K562 (cell line): ENCODE results near the gene CNTN2. TPM values are rescaled to one million over a fixed set of nuclear protein-coding genes. Genes with fewer than 3 reads are reported as not detected.

ENCODE experiments used
- ATAC-seq: fragments of 200-7000 bp; cut with Tn5 transposase; 3 replicates; pipeline ENCODE4 v1.9.1; 2020; ENCODE audit warnings: moderate library complexity
- BruUV-seq: library from RNA; stranded (reverse); fragments of 400-500 nt; replicated peaks from 2 replicates; lab custom pipeline; 2021; lab: Mats Ljungman, UMichigan
- CTCF ChIA-PET: fragments of 300-600 bp; formaldehyde crosslinking; extraction: SDS; loops from one replicate; lab custom pipeline; 2021; ENCODE audit warnings: low intra/inter-chr PET ratio; lab: Yijun Ruan, JAX
- POLR2A ChIA-PET: fragments of 300-600, 350-650 bp; sonication (Branson Sonifier 250); formaldehyde crosslinking; extraction: SDS; loops from one replicate; lab custom pipeline; 2021; ENCODE audit warnings: antibody characterized with exemption, inconsistent platforms; lab: Yijun Ruan, JAX
- DNase-seq, 4 experiments: peaks; one replicate each; pipeline versions ENCODE4 v3.0.0 to v3.0.0-alpha.2; 2011 to 2018; ENCODE audit warnings: low spot score in 3 of 4, mixed read lengths in 3 of 4; ENCODE audit errors: extremely low read depth in 1 of 4
- FAIRE-seq: peaks from 2 replicates; lab custom pipeline; 2011; peaks lifted over from hg19 to GRCh38; lab: Jason Lieb, UNC
- H2AFZ ChIP-seq: 2 replicates; pipeline ENCODE4 v1.6.0; 2011; ENCODE audit warnings: low read depth, low read length, control low read depth, inconsistent platforms
- H3K27ac ChIP-seq: fragments of 200-600 bp; 3 replicates; pipeline ENCODE4 v1.8.0; 2011; ENCODE audit warnings: low read depth, mild to moderate bottlenecking, control low read depth, inconsistent platforms, low read length, moderate library complexity, mixed read lengths; ENCODE audit errors: extremely low read depth
- H3K27me3 ChIP-seq, 2 experiments: fragments of 300-600 bp in 1 of 2; 2 replicates in 1 of 2; 3 replicates in 1 of 2; pipeline versions ENCODE4 v1.6.0 to v1.8.0; 2011; ENCODE audit warnings: inconsistent platforms in 2 of 2, low read length in 2 of 2, mild to moderate bottlenecking in 1 of 2, mixed read lengths in 1 of 2, moderate library complexity in 1 of 2; ENCODE audit not compliant: control insufficient read depth in 2 of 2, insufficient read depth in 2 of 2
- H3K36me3 ChIP-seq: fragments of 300-600 bp; 3 replicates; pipeline ENCODE4 v1.8.0; 2011; ENCODE audit warnings: mild to moderate bottlenecking, low read length, inconsistent platforms; ENCODE audit not compliant: control insufficient read depth, insufficient read depth
- H3K4me1 ChIP-seq, 2 experiments: fragments of 200-600 bp in 1 of 2; replicated peaks in 1 of 2; 2 replicates in 1 of 2; 3 replicates in 1 of 2; pipeline versions ENCODE4 v1.5.1 to v1.8.0; 2011; ENCODE audit warnings: inconsistent platforms in 2 of 2, low read length in 2 of 2, mild to moderate bottlenecking in 1 of 2, mixed read lengths in 1 of 2, moderate library complexity in 1 of 2; ENCODE audit not compliant: control insufficient read depth in 2 of 2, insufficient read depth in 2 of 2
- H3K4me2 ChIP-seq: 2 replicates; pipeline ENCODE4 v1.6.1; 2011; ENCODE audit warnings: low read length, control low read depth, inconsistent platforms, mixed read lengths; ENCODE audit not compliant: insufficient read depth
- H3K4me3 ChIP-seq: fragments of 200-600 bp; sonication (generic), shearing (Covaris generic); 2 replicates; pipeline ENCODE4 v1.5.1; 2016; ENCODE audit warnings: control low read depth, inconsistent platforms
- H3K79me2 ChIP-seq: fragments of 200-600 bp; 3 replicates; pipeline ENCODE4 v1.8.0; 2011; ENCODE audit warnings: low read length, inconsistent platforms; ENCODE audit not compliant: control insufficient read depth, insufficient read depth
- H3K9ac ChIP-seq, 2 experiments: 2 replicates each; pipeline versions ENCODE4 v1.6.0 to v1.6.1; 2011; ENCODE audit warnings: low read depth in 2 of 2, low read length in 2 of 2, control low read depth in 1 of 2, inconsistent platforms in 1 of 2, mild to moderate bottlenecking in 1 of 2, mixed read lengths in 1 of 2; ENCODE audit not compliant: insufficient read depth in 1 of 2
- H3K9me1 ChIP-seq: one replicate; pipeline ENCODE4 v1.6.0; 2011; ENCODE audit warnings: inconsistent platforms, mild to moderate bottlenecking, low read length, moderate library complexity; ENCODE audit not compliant: control insufficient read depth, insufficient read depth
- H3K9me3 ChIP-seq: replicated peaks from 2 replicates; pipeline ENCODE4 v1.5.1; 2011; ENCODE audit warnings: low read depth, low read length, inconsistent platforms; ENCODE audit not compliant: control insufficient read depth, insufficient read depth
- H4K20me1 ChIP-seq: replicated peaks from 2 replicates; pipeline ENCODE4 v1.6.1; 2011; ENCODE audit warnings: low read length, inconsistent platforms, mixed read lengths; ENCODE audit not compliant: control insufficient read depth, insufficient read depth
- CHD4 ChIP-seq: fragments of 200-600 bp; sonication (generic); IDR thresholded peaks from 3 replicates; pipeline ENCODE4 v1.6.1; 2012; ENCODE audit warnings: low read depth, mild to moderate bottlenecking, mixed read lengths, low read length, inconsistent platforms; ENCODE audit not compliant: insufficient read depth, insufficient replicate concordance, poor library complexity, severe bottlenecking
- DLX4 ChIP-seq: fragments of 250-450 bp; sonication (Bioruptor Pico); IDR thresholded peaks from 2 replicates; pipeline ENCODE4 v1.6.1; 2021; ENCODE audit warnings: mild to moderate bottlenecking
- ETV1 ChIP-seq: fragments of 450-650 bp; conservative IDR thresholded peaks from 2 replicates; pipeline ENCODE4 v1.6.1; 2016; ENCODE audit warnings: missing genetic modification characterization, control low read depth, low read depth, missing compliant biosample characterization
- POLR2B ChIP-seq: fragments of 450-650 bp; IDR thresholded peaks from 2 replicates; pipeline ENCODE4 v1.6.1; 2018; ENCODE audit warnings: low read depth; ENCODE audit not compliant: partially characterized antibody
- SFPQ ChIP-seq: fragments of 200-400 bp; formaldehyde crosslinking; IDR thresholded peaks from 2 replicates; pipeline ENCODE4 v1.6.1; 2017; ENCODE audit warnings: mild to moderate bottlenecking, low read depth, low read length, moderate library complexity
- ZBTB33 ChIP-seq: sonication (generic); formaldehyde crosslinking; IDR thresholded peaks from 2 replicates; pipeline ENCODE4 v1.8.1; 2023; ENCODE audit warnings: mild to moderate bottlenecking, missing genetic modification reagents
- ZNF354B ChIP-seq: fragments of 250-450 bp; sonication (Bioruptor Pico); IDR thresholded peaks from 2 replicates; pipeline ENCODE4 v1.4.0; 2020
- WGBS: fragments of 100-300 bp; shearing (Covaris generic); methylation state at CpG from one replicate; pipeline ENCODE4 v1.1.6; 2016; ENCODE audit warnings: low coverage, mixed read lengths; ENCODE audit not compliant: insufficient coverage; ENCODE audit errors: missing lambda C conversion rate; 5-methylcytosine and 5-hydroxymethylcytosine counted together
- in situ Hi-C: fragments of 300-500 bp; cut with MboI; formaldehyde crosslinking; loops from 4 replicates; pipeline ENCODE4 v1.15.0; 2018; ENCODE audit warnings: inconsistent platforms, mixed read lengths
- intact Hi-C: fragments of 100-400 bp; cut with micrococcal nuclease; formaldehyde crosslinking; loops from 2 replicates; pipeline ENCODE4 v1.14.2; 2022
- polyA plus RNA-seq, 8 experiments: library from polyadenylated mRNA; depleted of rRNA in 4 of 8; stranded (reverse) in 5 of 8; unstranded in 3 of 8; fragments of >200 nt; fragmentation: Nextera tagmentation in 2 of 8; fragmentation: Illumina TruSeq in 1 of 8; extraction: Ambion mirVana in 2 of 8; extraction: Trizol in 1 of 8; gene quantifications; 2 replicates each; pipeline versions ENCODE4 v1.2.1 to v1.2.3, GENCODE V29; 2011 to 2014; ENCODE audit warnings: inconsistent platforms in 1 of 8, missing spikeins in 1 of 8
- total RNA-seq, 7 experiments: library from RNA; depleted of rRNA in 6 of 7; stranded (reverse); fragments of >200 nt in 6 of 7; fragmentation: Illumina TruSeq in 2 of 7; extraction: Trizol in 2 of 7; gene quantifications; 2 replicates each; pipeline versions ENCODE4 v1.2.1 to v1.2.3, GENCODE V29; 2011 to 2021; ENCODE audit warnings: low replicate concordance in 1 of 7

Gene CNTN2
- total and polyA plus RNA-seq, 9 of the 15 experiments (the other 6 are each of a cell fraction or from before 2014, with no cell fraction given), result not detected

- peaks cover 17% of the 10 kb centered on the region; the same call in 1 of the 2 replicates for H4K20me1 ChIP-seq
- ChIA-PET CTCF (no interaction called here), POLR2A (interaction anchor here (1.1 kb wide), 1 partner anchor 22 kb away, joined by 3 read pairs; no protein-coding TSS in a partner anchor)
- no TSS peak for BruUV-seq
- H3K4me1 ChIP-seq, result no peaks in the 10 kb centered on the region
- peaks cover 68 to 89% of the 10 kb centered on the region in 2 experiments for H3K27me3 ChIP-seq
- in situ Hi-C loops, result no loop called here
- DNase-seq, result no peak
- no peak overlapping the region for H3K9ac ChIP-seq
- TF ChIP-seq ETV1 (no peak), SFPQ (no peak), CHD4 (no peak), DLX4 (CRISPR knock-in tag) (no peak), ZBTB33 (no peak), ZNF354B (no peak), POLR2B (no peak)
- FAIRE-seq, result no peak
- no peak for ATAC-seq
- no peak overlapping the region for H3K4me2 ChIP-seq
- H2AFZ ChIP-seq, result no peak overlapping the region
- intact Hi-C loops, result no loop called here
- H3K9me3 ChIP-seq, result no peaks in the 10 kb centered on the region
- H3K27ac ChIP-seq, result no peak overlapping the region
- no peaks in the 10 kb centered on the region for H3K9me1 ChIP-seq
- 0% methylated on average over 2 of the region's 2 CpGs for WGBS
- H3K36me3 ChIP-seq, result no peaks in the 10 kb centered on the region
- H3K4me3 ChIP-seq, result no peak overlapping the region
- H3K79me2 ChIP-seq, result no peaks in the 10 kb centered on the region
Measured at GRCh38 chr1:205018381-205018780, 24.6 kb upstream of the CNTN2 start.
